Measurements from ENCODE around the gene ACTR1B.
"Not testable (repeated sequence)": the region's sequence is repeated elsewhere in the genome, so short reads cannot be mapped to it uniquely, and the experiment has no call there.

DNA sequence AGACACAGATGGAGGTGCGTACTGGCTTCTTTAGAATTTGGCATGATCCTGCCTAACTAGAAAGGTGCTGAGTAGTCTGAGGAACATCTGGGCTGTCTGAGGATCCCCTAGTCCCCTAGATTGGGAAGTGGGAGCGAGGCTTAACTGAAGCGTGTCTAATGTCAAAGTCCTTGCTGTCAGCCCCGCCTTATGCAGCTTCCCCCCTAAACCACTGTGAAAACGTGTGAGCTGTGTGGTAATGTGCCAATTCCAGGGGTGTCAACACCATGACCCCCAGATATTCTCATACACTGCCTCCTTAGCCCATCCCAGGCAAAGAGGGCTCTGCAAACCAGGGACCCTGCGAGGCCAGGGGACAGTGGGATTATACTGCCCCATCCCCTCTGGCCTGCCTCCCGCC, 51.9 kb downstream of the ACTR1B start:
- TF ChIP-seq, protein P1, sequence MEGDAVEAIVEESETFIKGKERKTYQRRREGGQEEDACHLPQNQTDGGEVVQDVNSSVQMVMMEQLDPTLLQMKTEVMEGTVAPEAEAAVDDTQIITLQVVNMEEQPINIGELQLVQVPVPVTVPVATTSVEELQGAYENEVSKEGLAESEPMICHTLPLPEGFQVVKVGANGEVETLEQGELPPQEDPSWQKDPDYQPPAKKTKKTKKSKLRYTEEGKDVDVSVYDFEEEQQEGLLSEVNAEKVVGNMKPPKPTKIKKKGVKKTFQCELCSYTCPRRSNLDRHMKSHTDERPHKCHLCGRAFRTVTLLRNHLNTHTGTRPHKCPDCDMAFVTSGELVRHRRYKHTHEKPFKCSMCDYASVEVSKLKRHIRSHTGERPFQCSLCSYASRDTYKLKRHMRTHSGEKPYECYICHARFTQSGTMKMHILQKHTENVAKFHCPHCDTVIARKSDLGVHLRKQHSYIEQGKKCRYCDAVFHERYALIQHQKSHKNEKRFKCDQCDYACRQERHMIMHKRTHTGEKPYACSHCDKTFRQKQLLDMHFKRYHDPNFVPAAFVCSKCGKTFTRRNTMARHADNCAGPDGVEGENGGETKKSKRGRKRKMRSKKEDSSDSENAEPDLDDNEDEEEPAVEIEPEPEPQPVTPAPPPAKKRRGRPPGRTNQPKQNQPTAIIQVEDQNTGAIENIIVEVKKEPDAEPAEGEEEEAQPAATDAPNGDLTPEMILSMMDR (conservative IDR thresholded peaks at IDR 0.05; ENCODE audit: low read depth in 2 of 2), result not testable (repeated sequence)
- not testable (repeated sequence) for TF ChIP-seq EZH2 (IDR thresholded peaks at IDR 0.05; ENCODE audit: low read depth, unreplicated experiment); JUNB (IDR thresholded peaks at IDR 0.05; ENCODE audit: unreplicated experiment); POLR2AphosphoS5 (IDR thresholded peaks at IDR 0.05; ENCODE audit: low read depth)

Measured in GM23338 (cell line).